Fibroblast of lung (primary cell): ENCODE data around the gene ZSWIM6. TPM values are rescaled to one million over a fixed set of nuclear protein-coding genes. Genes with fewer than 3 reads are reported as not detected.

Experiments used
- DNase-seq, 2 donors: peaks; one replicate each; pipeline versions ENCODE4 v3.0.0 to v3.0.0-alpha.2; 2010; ENCODE audit warnings: low read depth in 2 of 2
- H2AFZ ChIP-seq: 2 replicates; pipeline ENCODE4 v1.5.1; 2012; ENCODE audit warnings: low read length, control low read depth, inconsistent platforms
- H3K27ac ChIP-seq: 2 replicates; pipeline ENCODE4 v1.5.1; 2011; ENCODE audit warnings: low read length, control low read depth; ENCODE audit not compliant: insufficient read depth
- H3K27me3 ChIP-seq: 2 replicates; pipeline ENCODE4 v1.5.1; 2011; ENCODE audit warnings: mild to moderate bottlenecking, low read length; ENCODE audit not compliant: control insufficient read depth, insufficient read depth
- H3K36me3 ChIP-seq: 2 replicates; pipeline ENCODE4 v1.5.1; 2011; ENCODE audit warnings: low read length; ENCODE audit not compliant: control insufficient read depth, insufficient read depth
- H3K4me1 ChIP-seq: 2 replicates; pipeline ENCODE4 v1.5.1; 2011; ENCODE audit warnings: low read length; ENCODE audit not compliant: control insufficient read depth, insufficient read depth; ENCODE audit errors: extremely low read depth
- H3K4me2 ChIP-seq: 2 replicates; pipeline ENCODE4 v1.5.1; 2011; ENCODE audit warnings: low read length, control low read depth; ENCODE audit not compliant: insufficient read depth; ENCODE audit errors: extremely low read depth
- H3K4me3 ChIP-seq, 4 experiments: fragments of 200-600 bp in 1 of 4; sonication (generic) in 1 of 4; replicated peaks in 1 of 4; 2 replicates each; pipeline ENCODE4 v1.5.1; 2011 to 2016; ENCODE audit warnings: low read length in 4 of 4, low read depth in 3 of 4, mild to moderate bottlenecking in 3 of 4, control low read depth in 2 of 4, inconsistent platforms in 1 of 4, mixed read lengths in 1 of 4; ENCODE audit not compliant: insufficient read depth in 1 of 4; ENCODE audit errors: control extremely low read depth in 1 of 4
- H3K79me2 ChIP-seq: 2 replicates; pipeline ENCODE4 v1.5.1; 2012; ENCODE audit warnings: mild to moderate bottlenecking, low read length, inconsistent platforms; ENCODE audit not compliant: control insufficient read depth, insufficient read depth
- H3K9ac ChIP-seq: 2 replicates; pipeline ENCODE4 v1.5.1; 2011; ENCODE audit warnings: mild to moderate bottlenecking, low read length, control low read depth; ENCODE audit not compliant: insufficient read depth
- H3K9me3 ChIP-seq: 2 replicates; pipeline ENCODE4 v1.5.1; 2012; ENCODE audit warnings: low read depth, low read length; ENCODE audit not compliant: control insufficient read depth, insufficient read depth
- H4K20me1 ChIP-seq: 2 replicates; pipeline ENCODE4 v1.5.1; 2011; ENCODE audit warnings: low read length; ENCODE audit not compliant: control insufficient read depth, insufficient read depth; ENCODE audit errors: extremely low read depth
- CTCF ChIP-seq, 2 donors: IDR thresholded peaks in 1 of 2; conservative IDR thresholded peaks in 1 of 2; 1 replicate in 1 of 2; 2 replicates in 1 of 2; pipeline ENCODE4 v1.5.1; 2011 to 2012; ENCODE audit warnings: low read length in 2 of 2, control low read depth in 1 of 2, inconsistent platforms in 1 of 2, low read depth in 1 of 2, mild to moderate bottlenecking in 1 of 2
- EZH2 ChIP-seq: IDR thresholded peaks from 2 replicates; pipeline ENCODE4 v1.5.1; 2012; ENCODE audit warnings: low read length, control low read depth, mild to moderate bottlenecking; ENCODE audit errors: missing control alignments
- polyA plus RNA-seq, 2 donors: library from polyadenylated mRNA; depleted of rRNA in 1 of 2; stranded (reverse) in 1 of 2; unstranded in 1 of 2; fragments of >200 nt; gene quantifications; 2 replicates each; pipeline ENCODE4 v1.2.1, GENCODE V29; 2011 to 2012; ENCODE audit warnings: missing spikeins in 1 of 2
- total RNA-seq: library from RNA; depleted of rRNA; stranded (reverse); fragments of >200 nt; gene quantifications from 2 replicates; pipeline ENCODE4 v1.2.1, GENCODE V29; 2014

The ZSWIM6 gene
- total and polyA plus RNA-seq, 2 donors (not counting 1 experiment from before 2014, with no cell fraction given): 23.5 to 26.6 TPM

GRCh38 chr5:61423487-61424145 lies 91.6 kb downstream of the ZSWIM6 start:
- peaks cover 90% of the 10 kb centered on the region for H3K79me2 ChIP-seq
- peak overlapping the region; percentile 11 for H3K27ac ChIP-seq
- no peaks in the 10 kb centered on the region for H3K9me3 ChIP-seq
- TF ChIP-seq CTCF (conservative IDR thresholded peaks at IDR 0.05 in 1 of 2, IDR thresholded peaks at IDR 0.05 in 1 of 2; ENCODE audit: low read depth in 1 of 2, low read length in 2 of 2) (no peak), EZH2 (no peak)
- no peaks in the 10 kb centered on the region for H3K4me1 ChIP-seq
- H3K27me3 ChIP-seq: no peaks in the 10 kb centered on the region
- no peaks in the 10 kb centered on the region for H3K36me3 ChIP-seq
- no peak overlapping the region for H3K9ac ChIP-seq
- H2AFZ ChIP-seq: no peak overlapping the region
- H4K20me1 ChIP-seq: peaks cover 3% of the 10 kb centered on the region
- DNase-seq: peak in 1 of 2 donors; percentile 28
- H3K4me3 ChIP-seq: peak overlapping the region in 1 of 4 experiments; percentile 35
- H3K4me2 ChIP-seq: peak overlapping the region; percentile 52

DNA sequence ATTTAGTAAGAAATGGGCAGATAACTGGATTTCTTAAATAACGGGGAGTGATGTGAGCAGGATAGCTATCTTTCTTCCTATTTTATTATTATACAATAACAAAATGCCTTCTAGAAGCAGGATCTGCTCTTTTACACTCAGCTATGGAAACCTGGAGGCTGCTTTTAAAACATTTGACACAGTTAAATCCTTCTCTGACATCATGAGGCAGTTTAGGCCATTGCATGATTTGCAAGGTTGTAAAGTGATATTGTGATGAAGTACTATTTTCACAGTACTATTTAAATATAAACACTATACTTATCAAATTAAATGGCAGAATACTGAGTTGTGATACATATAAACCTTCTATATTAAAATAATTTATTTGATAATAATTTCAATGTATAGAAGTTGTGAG lies 93.9 kb downstream of the ZSWIM6 start:
- Histone ChIP-seq H3K36me3 (no peaks in the 10 kb centered on the region), H3K27me3 (no peaks in the 10 kb centered on the region), H3K4me3 (no peak overlapping the region), H3K9ac (no peak overlapping the region), H2AFZ (no peak overlapping the region), H3K9me3 (no peaks in the 10 kb centered on the region), H3K79me2 (peaks cover 89% of the 10 kb centered on the region), H3K27ac (no peak overlapping the region), H3K4me1 (no peaks in the 10 kb centered on the region), H3K4me2 (no peak overlapping the region), H4K20me1 (no peaks in the 10 kb centered on the region)
- no peak for TF ChIP-seq EZH2
- TF ChIP-seq CTCF (conservative IDR thresholded peaks at IDR 0.05 in 1 of 2, IDR thresholded peaks at IDR 0.05 in 1 of 2; ENCODE audit: low read depth in 1 of 2, low read length in 2 of 2): no peak
- no peak for DNase-seq

- TF ChIP-seq EZH2 (no peak), CTCF (conservative IDR thresholded peaks at IDR 0.05 in 1 of 2, IDR thresholded peaks at IDR 0.05 in 1 of 2; ENCODE audit: low read depth in 1 of 2, low read length in 2 of 2) (no peak)
- no peak for DNase-seq
- Histone ChIP-seq H3K9me3 (no peaks in the 10 kb centered on the region), H3K79me2 (peaks cover 83% of the 10 kb centered on the region), H3K4me2 (no peak overlapping the region), H3K27me3 (no peaks in the 10 kb centered on the region), H3K36me3 (no peaks in the 10 kb centered on the region), H3K9ac (no peak overlapping the region), H3K27ac (no peak overlapping the region), H3K4me1 (no peaks in the 10 kb centered on the region), H2AFZ (no peak overlapping the region), H4K20me1 (peaks cover 3% of the 10 kb centered on the region), H3K4me3 (no peak overlapping the region)
Observed at GRCh38 chr5:61429906-61430305, 97.8 kb downstream of the ZSWIM6 start.
